Fibroblast of skin of right quadriceps (primary cell): ENCODE data around the gene STK10.
A peak's percentile ranks its signal among the peaks of the same experiment; 100 is the strongest.

Experiments
- DNase-seq: peaks from one replicate; pipeline ENCODE4 v3.0.0-alpha.2; 2013

Gene STK10

DNA sequence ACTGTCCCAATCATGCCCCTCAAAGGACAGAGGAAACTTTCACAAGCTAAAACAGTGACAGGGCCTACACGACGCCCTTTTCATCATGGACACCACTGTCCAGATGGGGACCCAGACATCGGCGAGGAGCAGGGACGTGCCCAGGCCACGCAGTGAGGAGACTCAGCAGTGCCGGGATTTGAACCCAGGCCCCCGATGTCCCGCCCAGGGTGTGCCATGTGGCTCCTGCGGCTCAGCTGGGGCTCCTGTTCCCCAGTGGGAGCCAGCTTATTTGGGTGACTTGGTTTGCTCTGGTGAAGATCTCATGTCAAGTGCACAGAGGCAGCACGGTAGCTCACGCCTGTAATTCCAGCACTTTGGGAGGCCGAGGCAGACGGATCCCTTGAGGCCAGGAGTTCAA is 82.2 kb downstream of the STK10 start:
- DNase-seq: no peak

DNA sequence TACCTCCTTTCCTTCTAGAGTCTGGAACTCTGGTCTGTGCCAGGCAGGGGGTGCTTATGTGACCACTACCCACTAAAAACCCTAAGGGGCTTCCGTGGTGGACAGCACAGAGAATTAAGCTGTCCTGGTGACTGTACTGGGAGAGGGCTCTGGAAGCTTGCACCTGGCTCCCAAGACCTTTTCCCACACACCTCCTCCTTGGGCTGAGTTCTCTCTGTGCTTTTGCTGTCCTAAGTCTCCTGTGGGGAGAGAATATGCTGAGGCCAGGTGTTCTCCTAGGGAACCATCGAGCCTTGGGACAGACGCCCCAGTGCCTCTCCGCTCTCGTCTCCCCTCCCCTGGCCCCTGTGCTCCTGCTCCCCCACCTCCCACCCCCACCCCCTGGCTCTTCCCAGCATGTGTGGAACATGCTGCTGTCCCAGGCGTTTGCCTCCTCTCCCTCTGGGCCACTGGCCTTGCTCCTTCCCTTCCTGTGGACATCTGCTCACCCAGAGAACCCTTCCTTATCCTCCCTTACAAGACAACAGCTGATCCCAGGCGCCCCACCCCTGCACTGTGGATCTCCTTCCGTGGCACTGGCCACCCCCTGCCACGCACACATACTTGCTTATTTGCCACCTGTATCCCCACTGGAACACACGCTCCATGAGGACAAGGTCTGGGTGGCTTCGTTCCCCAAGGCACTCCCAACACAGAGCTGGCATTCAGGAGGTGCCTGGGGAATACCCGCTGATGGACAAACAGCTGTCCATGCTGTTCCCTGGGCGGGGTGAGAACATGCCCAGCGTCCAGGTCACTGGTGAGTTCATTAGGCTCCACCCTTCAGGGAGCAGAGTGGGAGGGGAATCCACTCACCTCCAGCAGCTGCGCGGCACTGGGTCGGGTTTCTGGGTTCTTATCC is 83.0 kb downstream of the STK10 start:
- DNase-seq: no peak

DNA sequence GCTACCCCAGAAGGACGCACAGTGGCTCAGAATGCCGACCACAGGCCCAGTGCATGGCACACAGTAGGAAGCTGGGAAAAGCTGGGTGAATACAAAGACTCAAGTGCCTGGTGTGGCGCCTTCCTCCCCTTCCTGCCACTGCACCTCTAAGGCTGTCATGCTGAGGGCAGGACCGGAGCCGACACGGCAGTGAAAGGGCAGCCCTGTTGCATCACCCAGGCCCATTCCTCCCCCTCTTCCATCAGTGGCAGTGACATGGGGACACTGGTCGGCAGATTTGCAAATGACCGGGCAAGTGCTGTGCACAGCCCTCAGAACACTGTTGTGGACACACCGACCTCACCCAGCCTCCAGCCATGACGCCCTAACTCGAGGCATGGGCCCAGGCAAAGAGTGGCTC is 84.0 kb downstream of the STK10 start:
- no peak for DNase-seq

DNA sequence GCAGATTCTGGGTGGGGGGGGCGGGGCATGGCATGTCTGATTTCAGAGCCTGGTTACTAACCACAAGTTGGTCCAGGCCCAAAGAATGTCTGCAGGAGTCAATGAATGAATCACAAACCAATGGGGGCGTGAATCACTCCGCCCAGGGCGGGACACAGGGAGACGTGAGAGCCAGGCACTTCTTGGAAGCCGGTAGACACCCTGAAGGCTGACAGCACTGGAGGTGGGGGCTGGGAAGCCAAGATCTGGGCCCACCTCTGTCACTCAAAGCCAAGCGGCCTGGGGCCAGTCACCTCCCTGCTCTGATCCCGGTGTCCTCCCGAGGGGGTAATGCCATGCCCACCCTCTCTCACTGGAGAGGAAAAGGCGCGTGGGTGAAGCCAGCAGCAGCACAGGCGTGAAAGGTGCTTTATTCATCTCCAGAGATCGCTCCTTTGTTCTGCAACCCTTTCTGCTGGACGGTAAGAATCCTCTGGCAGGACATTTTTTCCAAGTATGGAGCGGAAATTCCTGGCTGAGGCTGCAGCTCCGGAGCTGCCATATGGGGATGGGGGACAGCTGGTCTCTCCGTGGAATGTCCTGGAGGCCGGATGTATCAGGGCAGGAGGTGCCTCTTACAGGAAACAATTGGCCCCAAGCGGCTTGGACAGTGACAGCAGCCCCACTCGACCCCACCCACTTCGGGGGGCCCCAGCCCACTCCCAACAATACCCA is 85.0 kb downstream of the STK10 start:
- DNase-seq: peak; percentile 98

DNA sequence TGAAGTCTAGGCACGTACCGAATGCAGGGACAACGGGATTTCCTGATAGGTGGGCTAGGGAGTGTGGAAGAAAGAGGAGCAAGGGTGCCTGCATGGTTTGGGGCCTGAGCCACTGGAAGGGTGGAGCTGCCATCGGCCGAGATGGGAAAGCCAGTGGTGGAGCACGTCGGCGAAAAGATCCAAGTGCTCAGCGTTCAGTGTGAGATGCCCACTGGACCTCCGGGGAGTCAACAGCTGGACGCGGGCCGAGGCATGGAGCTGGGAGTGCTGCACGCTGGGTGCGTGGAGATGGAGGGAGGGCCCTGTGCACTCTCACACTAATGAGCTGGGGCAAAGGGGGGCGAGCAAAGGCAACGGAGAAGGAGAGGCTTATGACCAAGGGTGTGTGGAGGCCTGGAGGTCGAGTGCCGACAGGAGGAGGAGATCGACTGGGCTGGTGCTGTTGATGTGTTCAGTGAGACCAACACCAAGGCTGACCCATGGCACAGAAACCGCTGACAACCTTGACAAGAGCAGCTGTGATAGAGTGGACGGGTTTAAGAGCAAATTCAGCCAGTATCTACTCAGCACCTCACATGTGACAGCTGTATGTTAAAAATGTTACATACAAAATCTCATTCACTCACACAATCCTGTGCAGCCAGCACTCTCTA is 85.7 kb downstream of the STK10 start:
- DNase-seq: no peak

DNA sequence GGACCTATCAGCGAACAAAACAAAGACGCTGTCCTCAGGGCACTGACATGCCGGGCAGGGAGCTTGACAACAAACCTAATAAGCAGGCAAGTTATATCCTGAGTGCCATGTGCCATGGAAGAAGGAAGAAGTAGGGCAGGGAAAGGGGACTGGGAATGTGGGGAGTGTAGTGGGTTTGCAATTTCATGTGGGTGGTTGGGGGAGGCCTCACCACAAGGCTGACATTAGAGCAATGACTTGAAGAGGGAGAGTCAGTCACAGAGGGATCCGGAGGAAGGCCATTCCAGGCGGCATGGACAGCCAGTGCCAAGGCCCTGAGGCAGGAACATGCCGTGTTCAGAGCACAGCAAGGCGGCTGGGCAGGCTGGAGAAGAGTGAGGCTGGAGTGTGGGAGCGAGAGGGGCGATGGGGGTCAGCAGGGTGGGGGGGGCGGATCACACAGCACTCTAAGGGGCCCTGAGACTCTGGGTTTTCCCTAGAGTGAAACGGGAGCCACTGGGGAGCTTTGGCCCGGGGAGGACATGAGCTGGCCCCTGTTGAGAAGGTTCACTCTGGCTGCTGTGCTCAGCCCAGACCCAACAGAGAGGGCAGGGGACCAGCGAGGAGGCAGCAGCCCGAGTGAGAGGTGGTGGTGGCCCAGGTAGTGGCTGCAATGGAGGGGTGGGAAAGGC is 86.3 kb downstream of the STK10 start:
- DNase-seq: no peak

DNA sequence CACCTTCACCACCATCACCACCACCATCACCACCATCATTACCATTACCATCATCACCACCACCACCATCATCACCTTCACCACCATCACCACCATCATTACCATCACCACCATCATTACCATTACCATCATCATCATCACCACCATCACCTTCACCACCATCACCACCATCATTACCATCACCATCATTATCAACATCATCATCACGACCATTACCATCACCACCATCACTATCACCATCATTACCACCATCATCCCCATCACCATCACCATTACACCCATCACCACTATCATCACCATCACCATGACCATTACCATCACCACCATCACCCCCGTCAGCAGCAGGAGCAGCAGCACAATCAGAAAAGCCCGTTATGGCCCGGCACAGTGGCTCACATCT is 89.1 kb downstream of the STK10 start:
- no peak for DNase-seq

DNA sequence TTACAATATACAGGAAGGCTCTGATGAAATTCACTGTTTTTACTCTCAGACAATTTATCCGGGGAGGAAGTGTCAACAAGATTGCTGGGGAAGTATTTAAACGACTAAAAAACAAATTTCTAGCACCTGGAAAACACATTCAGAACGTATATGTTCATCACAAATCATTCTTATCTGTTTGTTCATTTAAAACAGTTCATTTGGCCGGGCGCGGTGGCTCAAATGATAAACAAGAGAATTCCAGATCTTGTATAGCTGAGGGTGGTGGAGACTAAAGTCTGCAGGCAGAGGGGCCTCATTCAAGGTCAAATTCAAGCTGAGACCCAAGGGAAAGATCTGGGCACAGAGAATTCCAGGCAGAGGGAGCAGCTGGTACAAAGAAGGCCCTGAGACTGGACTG is 90.0 kb downstream of the STK10 start:
- no peak for DNase-seq

DNA sequence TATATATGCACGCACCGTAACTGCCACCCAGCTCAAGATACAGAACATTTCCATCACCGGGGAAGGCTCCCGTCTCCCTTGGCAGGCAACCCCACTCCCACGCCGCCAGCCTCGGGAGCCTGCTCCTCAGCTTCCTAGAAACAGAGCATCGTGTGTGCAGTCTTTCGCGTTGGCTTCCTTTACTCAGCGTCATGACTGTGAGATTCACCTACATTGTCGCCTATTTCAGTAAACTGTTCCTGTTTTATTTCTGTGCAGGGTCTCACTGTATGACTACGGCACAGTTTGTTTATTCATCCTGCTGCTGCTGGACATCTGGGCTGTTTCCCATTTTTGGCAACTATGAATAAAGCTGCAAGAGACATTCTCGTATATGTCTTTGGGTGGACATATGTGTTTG is 90.7 kb downstream of the STK10 start:
- no peak for DNase-seq

DNA sequence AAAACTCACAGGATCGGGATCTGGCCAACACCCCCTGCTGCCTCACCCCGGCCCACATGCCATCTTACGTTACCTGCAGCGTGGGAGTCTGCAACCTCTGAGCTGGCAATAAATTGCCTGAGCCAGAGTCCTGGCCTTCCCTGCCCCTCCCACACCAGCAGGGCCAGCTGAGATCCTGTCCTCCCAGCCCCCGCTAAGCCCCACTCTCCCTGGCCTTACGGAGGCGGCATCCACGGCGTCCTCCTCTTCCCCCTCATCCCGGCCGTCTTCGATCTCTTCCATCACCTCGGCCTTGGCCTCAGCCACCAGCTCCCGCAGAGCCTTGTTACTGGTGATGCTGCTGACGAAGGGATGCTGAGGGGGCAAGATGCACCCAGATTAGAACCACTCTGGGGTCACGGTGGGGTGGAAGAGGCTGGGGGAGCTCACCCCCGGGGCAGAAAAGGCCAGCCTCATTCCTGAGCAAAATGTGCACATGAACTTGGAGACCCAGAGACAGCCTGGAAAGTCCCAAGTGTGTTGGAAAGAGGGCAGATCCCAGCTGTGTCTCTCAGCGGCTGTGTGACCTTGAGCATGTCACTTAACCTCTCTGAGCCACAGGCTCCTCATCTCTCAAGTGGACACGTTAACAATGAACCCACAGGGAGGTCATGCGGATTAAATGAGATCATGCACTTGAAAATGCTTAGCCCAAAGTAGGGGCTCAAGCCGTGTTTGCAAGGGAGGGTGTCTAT is 91.7 kb downstream of the STK10 start:
- no peak for DNase-seq

DNA sequence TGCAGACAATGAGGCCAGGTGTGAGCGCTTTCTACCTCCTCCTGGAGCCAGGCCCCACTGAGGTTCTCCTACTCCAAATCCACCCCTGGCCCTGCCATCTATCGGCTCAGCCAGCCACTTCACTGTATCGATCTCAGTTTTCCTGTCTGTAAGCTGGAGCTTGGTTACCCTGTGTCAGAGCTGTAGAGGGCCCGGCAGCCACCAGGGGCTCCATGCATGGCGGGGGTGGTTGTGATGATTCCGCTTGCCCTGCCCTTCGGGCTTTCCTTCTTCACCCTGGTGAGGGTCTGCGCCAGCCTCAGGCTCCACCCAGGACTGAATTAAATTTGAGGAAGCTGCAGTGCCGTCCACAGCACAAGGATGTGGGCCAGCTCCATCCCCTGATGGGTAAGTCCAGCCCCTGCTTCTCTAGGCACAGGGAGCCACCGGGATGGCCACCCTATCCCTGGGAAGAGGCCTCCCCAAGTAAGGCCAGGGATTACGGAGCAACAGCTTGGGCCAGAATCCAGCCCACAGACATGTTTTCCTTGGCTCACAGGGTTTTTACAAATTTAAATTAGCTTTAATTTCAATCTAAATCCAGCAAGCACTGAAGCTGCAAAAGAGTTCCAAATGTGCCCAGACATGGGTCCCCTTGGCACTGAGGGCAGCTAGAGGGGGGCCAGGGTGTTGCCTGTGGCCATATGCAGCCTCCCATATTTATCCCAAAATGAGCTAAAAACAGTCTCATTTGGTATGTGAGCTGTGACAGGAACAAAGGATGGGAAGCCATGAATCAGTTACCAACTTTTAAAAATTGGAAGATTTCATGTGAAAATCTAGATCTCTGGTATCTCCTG is 92.4 kb downstream of the STK10 start:
- DNase-seq: no peak

DNA sequence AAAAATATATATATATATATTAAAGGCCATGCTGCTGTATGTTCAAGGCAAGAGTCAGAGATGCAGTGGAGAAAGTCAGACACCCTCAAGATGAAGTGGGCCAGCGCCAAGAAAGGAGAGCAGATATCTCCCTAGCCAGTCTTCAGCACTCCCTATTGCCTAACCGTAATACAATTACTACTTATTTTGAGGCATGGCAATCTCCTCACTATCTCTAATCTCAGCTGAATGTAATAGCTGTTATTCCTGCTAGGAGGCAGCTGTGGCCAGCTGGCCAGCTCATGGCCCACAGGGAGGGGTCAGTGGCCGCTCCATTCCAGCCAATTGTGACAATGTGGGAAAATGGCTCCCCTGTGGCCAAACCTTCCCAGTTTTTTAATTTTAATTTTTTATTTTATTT is 94.1 kb downstream of the STK10 start:
- DNase-seq: no peak

DNA sequence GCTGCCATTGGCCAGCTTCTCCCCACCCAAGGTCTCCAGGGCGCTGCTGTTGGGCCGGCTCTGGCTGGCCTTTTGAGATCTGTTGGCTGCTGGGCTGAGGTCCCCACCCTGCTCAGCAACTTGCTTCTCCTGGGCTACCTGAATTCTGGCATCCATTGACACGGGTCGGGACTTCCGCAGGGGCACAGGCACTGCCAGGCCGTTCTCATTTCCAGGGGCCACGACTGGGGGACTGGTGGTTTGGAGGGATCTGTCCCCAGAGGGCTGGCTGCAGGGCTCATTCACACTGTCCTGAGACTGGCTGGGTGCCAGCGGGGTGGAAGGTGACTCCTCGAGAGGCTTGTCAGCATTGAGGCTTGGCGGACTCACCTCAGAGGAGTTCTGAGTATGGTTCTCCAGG is 94.5 kb downstream of the STK10 start:
- DNase-seq: no peak

DNA sequence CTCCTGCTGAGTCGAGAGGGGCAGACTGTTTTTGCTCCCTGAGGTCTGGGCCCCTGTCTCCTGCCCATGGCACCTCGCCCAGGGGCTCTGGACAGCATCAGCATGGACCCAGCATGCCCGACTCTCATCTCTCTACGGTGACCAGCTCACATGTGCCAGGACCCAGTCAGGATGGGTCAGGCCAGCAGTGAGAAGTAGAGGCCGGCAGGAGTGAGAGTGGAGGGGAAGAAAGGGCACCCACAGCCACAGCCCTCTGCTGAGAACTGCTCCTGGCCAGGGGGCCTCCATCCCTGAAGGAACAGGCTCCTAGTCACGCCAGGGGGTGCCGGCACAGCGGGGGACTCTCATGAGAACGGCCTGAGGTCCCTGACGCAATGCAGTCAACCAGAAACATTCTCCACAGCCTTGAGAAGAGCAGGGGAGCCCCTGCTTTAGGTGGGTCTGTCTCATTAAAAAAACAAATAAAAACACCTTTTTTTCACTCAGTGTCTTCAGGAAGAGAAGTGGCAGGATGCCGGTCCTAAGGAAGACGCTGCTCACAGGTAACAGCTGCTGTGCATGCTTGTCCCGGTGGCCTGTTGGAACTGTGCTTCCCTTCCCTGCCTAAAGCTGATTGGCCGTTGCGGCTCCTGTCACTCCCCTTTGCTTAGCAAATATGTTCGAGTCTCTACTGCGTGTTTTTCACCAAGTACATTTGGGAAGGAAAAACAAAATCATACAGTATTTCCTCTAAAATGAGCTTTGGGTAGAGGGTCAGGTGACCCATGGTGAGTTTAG is 95.9 kb downstream of the STK10 start:
- no peak for DNase-seq

DNA sequence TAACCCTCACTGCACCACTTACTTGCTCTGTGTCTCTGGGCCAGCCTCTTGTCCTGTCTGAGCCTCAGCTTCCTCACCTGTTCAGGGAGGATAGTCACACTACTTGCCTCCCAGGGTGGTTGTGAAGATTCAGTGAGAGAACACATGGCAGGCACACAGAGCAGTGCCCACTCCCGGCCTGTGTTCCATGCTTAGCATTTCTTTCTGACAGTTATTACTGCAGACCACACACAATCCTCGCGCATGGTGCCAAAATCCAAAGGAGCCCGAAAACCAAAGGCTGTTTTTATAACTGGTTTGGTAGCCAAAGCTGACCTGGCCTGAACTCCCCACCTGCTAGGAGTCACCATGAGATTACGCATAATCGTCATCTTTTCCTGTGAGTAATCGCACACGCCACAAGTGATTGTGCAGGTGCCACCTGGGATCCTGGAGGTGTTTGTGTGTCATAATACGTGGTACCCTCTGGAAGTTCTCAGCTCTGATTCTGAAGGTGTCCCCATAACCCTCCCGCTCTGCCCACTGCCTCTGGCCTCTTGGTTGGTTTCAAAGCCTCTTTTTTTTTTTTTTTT is 97.0 kb downstream of the STK10 start:
- no peak for DNase-seq

DNA sequence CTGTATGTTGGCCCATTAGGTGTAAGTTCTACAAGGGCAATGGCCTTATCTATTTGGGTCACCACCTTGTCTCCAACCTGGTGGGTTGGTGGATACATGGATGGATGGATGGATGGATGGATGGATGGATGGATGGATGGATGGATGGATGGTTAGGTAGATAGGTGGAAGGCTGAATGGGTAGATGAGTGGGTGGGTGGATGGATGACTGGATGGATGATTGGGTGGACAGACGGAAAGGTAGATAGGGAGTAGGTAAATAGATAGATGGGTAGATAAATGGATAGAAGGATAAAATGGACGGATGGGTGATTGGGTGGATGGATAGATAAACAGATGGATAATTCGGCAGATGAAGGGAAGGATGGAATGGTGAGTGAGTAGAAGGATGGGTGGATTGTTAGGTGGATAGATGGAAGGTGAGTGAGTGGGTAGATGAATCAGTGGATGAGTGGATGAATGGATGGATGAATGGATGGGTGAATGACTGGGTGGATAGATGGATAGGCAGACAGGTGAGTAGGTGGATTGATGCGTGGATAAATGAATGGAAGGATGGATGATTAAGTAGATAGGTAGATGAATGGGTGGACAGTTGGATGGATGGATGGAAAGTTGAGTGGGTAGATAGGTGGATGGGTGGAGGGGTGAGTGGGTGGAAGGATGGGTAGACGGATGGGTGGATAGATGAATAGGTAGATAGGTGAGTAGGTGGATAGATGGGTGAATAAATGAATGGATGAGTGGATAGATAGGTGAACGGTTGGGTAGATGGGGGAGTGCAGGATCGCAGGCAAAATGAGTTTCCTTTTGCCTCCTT is 98.5 kb downstream of the STK10 start:
- DNase-seq: no peak

DNA sequence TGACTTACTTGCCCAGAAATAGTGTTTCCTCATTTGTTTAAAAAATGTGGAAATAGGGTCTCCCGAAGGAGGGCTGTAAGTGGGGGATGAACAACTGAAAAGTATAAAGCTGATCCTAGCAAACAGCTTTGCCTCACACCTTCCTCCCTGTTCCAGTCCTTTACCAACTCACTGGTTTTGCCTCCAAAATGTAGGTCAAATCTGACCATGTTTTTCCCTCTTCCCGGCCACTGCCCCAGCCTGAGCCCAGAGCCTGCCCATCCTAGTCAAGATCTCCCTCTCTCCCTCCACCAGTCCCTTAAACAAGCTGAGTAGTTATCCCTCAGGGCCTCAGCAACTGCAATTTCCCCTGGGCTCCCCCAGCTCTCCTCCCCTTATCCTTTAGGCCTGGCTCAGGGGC is 99.2 kb downstream of the STK10 start:
- DNase-seq: no peak

DNA sequence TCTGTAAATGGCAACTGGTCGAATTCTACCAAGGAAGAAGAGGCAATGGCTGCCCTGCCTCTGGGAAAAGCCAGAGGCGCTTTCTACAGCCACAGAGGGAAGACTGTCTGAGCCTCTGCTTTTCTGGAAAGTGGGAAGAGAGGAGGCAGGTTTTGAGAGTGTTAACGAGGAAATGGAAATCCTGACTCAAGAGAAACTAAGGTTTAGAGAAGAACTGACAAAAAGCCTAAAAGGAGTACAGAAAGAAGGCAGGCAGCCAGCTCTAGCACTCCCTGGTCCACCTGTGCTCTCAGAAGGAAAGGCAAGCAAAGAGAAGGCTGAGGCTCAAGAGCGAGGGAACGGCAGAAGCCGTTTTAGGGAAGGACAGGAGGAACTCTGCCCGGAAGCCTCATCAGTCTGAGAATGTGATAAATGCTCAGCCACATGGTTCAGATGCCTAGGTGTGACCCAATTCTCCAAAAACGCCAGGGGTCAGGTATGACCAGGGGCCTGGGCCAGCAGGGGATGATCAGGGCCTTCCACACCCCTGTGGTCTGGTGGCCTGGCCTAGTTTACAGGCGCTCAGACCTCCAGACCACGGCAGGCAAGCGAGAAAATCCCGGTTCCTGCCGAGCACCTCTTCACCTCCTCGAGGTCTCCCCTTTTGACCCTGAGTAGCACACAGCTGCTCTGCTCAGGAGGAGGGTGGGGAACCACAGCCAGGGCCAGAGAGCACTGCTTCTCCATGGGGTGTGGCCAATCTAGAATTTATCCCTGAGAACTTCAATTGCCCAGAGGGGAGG is 101.6 kb downstream of the STK10 start:
- DNase-seq: no peak

DNA sequence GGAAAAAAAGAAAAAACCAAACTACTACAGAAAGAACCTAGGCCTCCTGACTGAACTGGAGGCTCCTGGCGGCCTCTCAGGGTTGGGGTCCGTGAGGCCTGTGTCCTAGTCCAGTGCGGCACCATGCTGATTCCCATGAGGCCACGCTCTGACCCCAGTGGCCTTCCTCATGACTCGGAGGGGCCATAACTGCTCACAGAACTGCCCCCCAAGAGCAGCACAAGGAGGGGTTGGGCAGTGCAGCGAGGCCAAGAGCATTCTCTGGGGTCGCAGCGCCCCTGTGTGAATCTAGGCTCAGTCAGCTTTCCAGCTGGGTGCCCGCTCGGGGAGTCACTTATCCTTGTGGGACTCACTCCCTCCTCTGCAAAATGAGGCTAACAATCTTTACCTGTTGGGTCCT is 102.3 kb downstream of the STK10 start:
- DNase-seq: no peak
